HepG2 (cell line): ENCODE measurements around the gene TRAK1. TPM values are rescaled to one million over a fixed set of nuclear protein-coding genes. Genes with fewer than 3 reads are reported as not detected.

ENCODE experiments used
- ATAC-seq: fragments of 200-7000 bp; cut with Tn5 transposase; 3 replicates; pipeline ENCODE4 v1.9.1; 2020; ENCODE audit warnings: mild to moderate bottlenecking, moderate library complexity
- BruUV-seq: library from RNA; stranded (reverse); fragments of 400-500 nt; replicated peaks from 2 replicates; lab custom pipeline; 2021; lab: Mats Ljungman, UMichigan
- CTCF ChIA-PET: fragments of 300-600 bp; formaldehyde crosslinking; extraction: SDS; loops from one replicate; lab custom pipeline; 2021; ENCODE audit warnings: low total read pairs, inconsistent platforms, low intra/inter-chr PET ratio; lab: Yijun Ruan, JAX
- POLR2A ChIA-PET: fragments of 350-600 bp; sonication (Branson Sonifier 250); formaldehyde crosslinking; loops from one replicate; lab custom pipeline; 2020; ENCODE audit warnings: antibody characterized with exemption, inconsistent platforms; lab: Yijun Ruan, JAX
- DNase-seq: peaks from one replicate; pipeline ENCODE4 v3.0.0-alpha.2; 2015; ENCODE audit warnings: low spot score
- FAIRE-seq: peaks from 3 replicates; lab custom pipeline; 2011; peaks lifted over from hg19 to GRCh38; lab: Jason Lieb, UNC
- H2AFZ ChIP-seq: one replicate; pipeline ENCODE4 v1.6.1; 2011; ENCODE audit warnings: low read length, inconsistent platforms
- H3K27ac ChIP-seq: fragments of 300-600 bp; 3 replicates; pipeline ENCODE4 v1.8.0; 2011; ENCODE audit warnings: mixed run types, mild to moderate bottlenecking, mixed read lengths, low read length, inconsistent platforms; ENCODE audit not compliant: insufficient read depth; ENCODE audit errors: extremely low read length
- H3K27me3 ChIP-seq, 2 experiments: fragments of 200-600 bp in 1 of 2; 2 replicates in 1 of 2; 3 replicates in 1 of 2; pipeline versions ENCODE4 v1.6.0 to v1.8.0; 2011; ENCODE audit warnings: low read length in 2 of 2, mild to moderate bottlenecking in 2 of 2, moderate library complexity in 2 of 2, inconsistent platforms in 1 of 2; ENCODE audit not compliant: insufficient read depth in 2 of 2, control insufficient read depth in 1 of 2
- H3K36me3 ChIP-seq, 2 experiments: fragments of 200-600 bp in 1 of 2; replicated peaks in 1 of 2; 2 replicates in 1 of 2; 3 replicates in 1 of 2; pipeline versions ENCODE4 v1.5.1 to v1.8.0; 2011; ENCODE audit warnings: low read length in 2 of 2, inconsistent platforms in 1 of 2; ENCODE audit not compliant: insufficient read depth in 2 of 2, control insufficient read depth in 1 of 2
- H3K4me1 ChIP-seq: 2 replicates; pipeline ENCODE4 v1.5.1; 2012; ENCODE audit warnings: low read length, inconsistent platforms; ENCODE audit not compliant: insufficient read depth
- H3K4me2 ChIP-seq: 2 replicates; pipeline ENCODE4 v1.6.0; 2011; ENCODE audit warnings: low read depth, low read length, inconsistent platforms
- H3K4me3 ChIP-seq, 3 experiments: fragments of 200-600 bp in 1 of 3; sonication (generic), shearing (Covaris generic) in 1 of 3; replicated peaks in 1 of 3; 2 replicates each; pipeline ENCODE4 v1.5.1; 2011 to 2016; ENCODE audit warnings: low read length in 3 of 3, inconsistent platforms in 2 of 3, low read depth in 2 of 3, mild to moderate bottlenecking in 2 of 3, control low read depth in 1 of 3, mixed read lengths in 1 of 3; ENCODE audit not compliant: insufficient read depth in 1 of 3
- H3K79me2 ChIP-seq: one replicate; pipeline ENCODE4 v1.6.1; 2011; ENCODE audit warnings: low read length, inconsistent platforms; ENCODE audit not compliant: insufficient read depth
- H3K9ac ChIP-seq: 2 replicates; pipeline ENCODE4 v1.6.0; 2011; ENCODE audit warnings: mild to moderate bottlenecking, low read depth, low read length, inconsistent platforms; ENCODE audit not compliant: insufficient read depth
- H3K9me3 ChIP-seq: 2 replicates; pipeline ENCODE4 v1.5.1; 2012; ENCODE audit warnings: mild to moderate bottlenecking, low read length
- H4K20me1 ChIP-seq: 2 replicates; pipeline ENCODE4 v1.6.0; 2011; ENCODE audit warnings: inconsistent platforms, mild to moderate bottlenecking, low read length, moderate library complexity; ENCODE audit not compliant: insufficient read depth
- FOXJ3 ChIP-seq: sonication (generic); formaldehyde crosslinking; IDR thresholded peaks from 2 replicates; pipeline ENCODE4 v1.4.0; 2020; ENCODE audit warnings: missing genetic modification reagents, mild to moderate bottlenecking, borderline replicate concordance
- KDM5B ChIP-seq: sonication (generic); formaldehyde crosslinking; IDR thresholded peaks from 2 replicates; pipeline ENCODE4 v1.4.0; 2020; ENCODE audit warnings: missing genetic modification reagents, mild to moderate bottlenecking, borderline replicate concordance
- MAFF ChIP-seq: IDR thresholded peaks from 2 replicates; pipeline ENCODE4 v1.6.1; 2011; ENCODE audit warnings: low read depth, low read length, improper control_type of control experiment
- MAFK ChIP-seq, 2 experiments: IDR thresholded peaks in 1 of 2; conservative IDR thresholded peaks in 1 of 2; 2 replicates each; pipeline ENCODE4 v1.6.1; 2011; ENCODE audit warnings: improper control_type of control experiment in 2 of 2, low read length in 2 of 2
- MED1 ChIP-seq: sonication (generic); formaldehyde crosslinking; IDR thresholded peaks from 2 replicates; pipeline ENCODE4 v1.4.0; 2020; ENCODE audit warnings: missing genetic modification reagents
- NCOR1 ChIP-seq: fragments of 200-600 bp; sonication (generic); IDR thresholded peaks from 2 replicates; pipeline ENCODE4 v1.7.0; 2017; ENCODE audit warnings: antibody characterized with exemption, low read length, borderline replicate concordance
- RARA ChIP-seq: IDR thresholded peaks from 2 replicates; pipeline ENCODE4 v1.6.1; 2016; ENCODE audit warnings: missing genetic modification reagents, missing compliant biosample characterization
- SOX6 ChIP-seq, 2 experiments: fragments of 450-650 bp in 1 of 2; sonication (generic) in 1 of 2; formaldehyde crosslinking in 1 of 2; IDR thresholded peaks; 2 replicates each; pipeline versions ENCODE4 v1.4.0 to v1.6.1; 2017 to 2020; ENCODE audit warnings: antibody characterized with exemption in 1 of 2, mild to moderate bottlenecking in 1 of 2, missing genetic modification reagents in 1 of 2
- SRY ChIP-seq: sonication (generic); formaldehyde crosslinking; IDR thresholded peaks from 2 replicates; pipeline ENCODE4 v1.8.0; 2022; ENCODE audit warnings: mild to moderate bottlenecking, missing genetic modification reagents
- TCF7 ChIP-seq: sonication (generic); IDR thresholded peaks from 2 replicates; pipeline ENCODE4 v1.6.1; 2016; ENCODE audit warnings: antibody characterized with exemption, low read depth
- ZFY ChIP-seq: sonication (generic); formaldehyde crosslinking; IDR thresholded peaks from 2 replicates; pipeline ENCODE4 v1.4.0; 2020; ENCODE audit warnings: missing genetic modification reagents
- ZNF18 ChIP-seq: sonication (generic); formaldehyde crosslinking; IDR thresholded peaks from 2 replicates; pipeline ENCODE4 v1.8.0; 2022; ENCODE audit warnings: mild to moderate bottlenecking, missing genetic modification reagents; ENCODE audit not compliant: insufficient replicate concordance
- ZNF280D ChIP-seq: sonication (generic); formaldehyde crosslinking; IDR thresholded peaks from 2 replicates; pipeline ENCODE4 v1.5.1; 2020; ENCODE audit warnings: mild to moderate bottlenecking, missing genetic modification reagents
- WGBS: methylation state at CpG from one replicate; pipeline ENCODE4 v1.1.6; 2017; ENCODE audit warnings: low lambda C conversion rate; 5-methylcytosine and 5-hydroxymethylcytosine counted together
- in situ Hi-C: cut with HindIII; loops from 2 replicates; pipeline ENCODE4 v1.10.0; 2017; ENCODE audit warnings: low pct_unique_long_range_greater_than_20kb; ENCODE audit not compliant: extremely low pct_ligation_motif_present
- intact Hi-C: fragments of 100-400 bp; cut with micrococcal nuclease; formaldehyde crosslinking; loops from one replicate; pipeline ENCODE4 v1.10.0; 2022; ENCODE audit not compliant: unreplicated experiment
- polyA plus RNA-seq, 8 experiments: library from polyadenylated mRNA; depleted of rRNA in 3 of 8; stranded (reverse) in 7 of 8; unstranded in 1 of 8; fragments of >200 nt; fragmentation: Illumina TruSeq in 4 of 8; extraction: Trizol in 4 of 8; gene quantifications; 2 replicates each; pipeline versions ENCODE4 v1.2.1 to v1.2.3, GENCODE V29; 2011 to 2016; ENCODE audit warnings: low read depth in 4 of 8, missing spikeins in 1 of 8, mixed read lengths in 1 of 8; ENCODE audit not compliant: insufficient read depth in 1 of 8
- total RNA-seq, 5 experiments: library from RNA; depleted of rRNA; stranded (reverse); fragments of >200 nt; fragmentation: Illumina TruSeq; extraction: Trizol; gene quantifications; 2 replicates each; pipeline ENCODE4 v1.2.3, GENCODE V29; 2016; ENCODE audit warnings: low read depth in 1 of 5

The TRAK1 gene
- total and polyA plus RNA-seq, 2 of the 13 experiments (the other 11 are each of a cell fraction or from before 2014, with no cell fraction given), result 20.5 to 46.6 TPM

GRCh38 chr3:42151596-42152168 is 60.5 kb downstream of the TRAK1 start:
- DNase-seq, result no peak
- Histone ChIP-seq H3K4me2 (0 out of 2 replicates have a peak overlapping the region, but pooled peaks have one; percentile 2), H3K4me3 (no peak overlapping the region), H3K27ac (no peak overlapping the region), H3K4me1 (peaks cover 21% of the 10 kb centered on the region), H3K79me2 (no peaks in the 10 kb centered on the region), H3K27me3 (no peaks in the 10 kb centered on the region), H3K9me3 (no peaks in the 10 kb centered on the region), H3K36me3 (no peaks in the 10 kb centered on the region), H4K20me1 (no peaks in the 10 kb centered on the region), H2AFZ (no peak overlapping the region), H3K9ac (no peak overlapping the region)
- no peak for ATAC-seq
- ChIA-PET POLR2A (interaction anchor here (1.8 kb wide), 1 partner anchor 8 kb away, joined by 5 read pairs; no protein-coding TSS in a partner anchor), CTCF (no interaction called here)
- no peak for FAIRE-seq
- WGBS, result 83% methylated on average over 2 of the region's 2 CpGs
- TF ChIP-seq ZFY (CRISPR knock-in tag), result no peak
- peak; percentile 79 to 81 for TF ChIP-seq MAFK (conservative IDR thresholded peaks at IDR 0.05 in 1 of 2, IDR thresholded peaks at IDR 0.05 in 1 of 2; ENCODE audit: low read length in 2 of 2)
- peak; percentile 82 for TF ChIP-seq MAFF
- intact Hi-C loops (no loop called here), in situ Hi-C loops (no loop called here)
- no TSS peak for BruUV-seq

GRCh38 chr3:42152193-42152592 is 61.0 kb downstream of the TRAK1 start:
- Histone ChIP-seq H3K27me3 (no peaks in the 10 kb centered on the region), H3K9ac (no peak overlapping the region), H3K36me3 (no peaks in the 10 kb centered on the region), H4K20me1 (no peaks in the 10 kb centered on the region), H3K79me2 (no peaks in the 10 kb centered on the region), H3K4me1 (peaks cover 21% of the 10 kb centered on the region), H3K4me3 (no peak overlapping the region), H3K27ac (no peak overlapping the region), H3K9me3 (no peaks in the 10 kb centered on the region), H3K4me2 (0 out of 2 replicates have a peak overlapping the region, but pooled peaks have one; percentile 2), H2AFZ (no peak overlapping the region)
- CTCF ChIA-PET, result no interaction called here
- 52% methylated on average over 5 of the region's 5 CpGs for WGBS
- intact Hi-C loops (no loop called here), in situ Hi-C loops (no loop called here)
- ATAC-seq (peak; percentile 71), DNase-seq (no peak), FAIRE-seq (peak; percentile 28)
- POLR2A ChIA-PET, result interaction anchor here (1.8 kb wide), 1 partner anchor 8 kb away, joined by 5 read pairs; no protein-coding TSS in a partner anchor
- BruUV-seq, result no TSS peak
- peak; percentile 27; the same call in 1 of the 2 replicates for TF ChIP-seq FOXJ3 (CRISPR knock-in tag)
- TF ChIP-seq KDM5B, result no peak
- no peak for TF ChIP-seq ZNF280D (CRISPR knock-in tag)
- TF ChIP-seq SRY (CRISPR knock-in tag), result no peak
- no peak for TF ChIP-seq SOX6 (IDR thresholded peaks at IDR 0.05)
- peak; percentile 39; the same call in 1 of the 2 replicates for TF ChIP-seq SOX6 (CRISPR knock-in tag; IDR thresholded peaks at IDR 0.05)
- no peak for TF ChIP-seq ZNF18
- 0 out of 2 replicates have a peak, but pooled peaks have one; percentile 13 for TF ChIP-seq RARA (CRISPR knock-in tag)
- 0 out of 2 replicates have a peak, but pooled peaks have one; percentile 15 for TF ChIP-seq MED1 (CRISPR knock-in tag)
- TF ChIP-seq NCOR1, result no peak
- no peak for TF ChIP-seq TCF7
